B cell (primary cell): Measurements from ENCODE around the gene HLA-C. TPM values are rescaled to one million over a fixed set of nuclear protein-coding genes. Genes with fewer than 3 reads are reported as not detected.
"Not testable (repeated sequence)": the region's sequence is repeated elsewhere in the genome, so short reads cannot be mapped to it uniquely, and the experiment has no call there.

Source experiments
- ATAC-seq: fragments of 200-7000 bp; cut with Tn5 transposase; one replicate; pipeline ENCODE4 v1.10.0; 2021; ENCODE audit warnings: low read depth, mild to moderate bottlenecking, moderate number of reproducible peaks, moderate library complexity
- CTCF ChIA-PET: fragments of 350-600 bp; sonication (Branson Sonifier 250); formaldehyde crosslinking; loops from one replicate; lab custom pipeline; 2021; ENCODE audit warnings: antibody characterized with exemption, inconsistent platforms; lab: Charles Lee
- POLR2A ChIA-PET: fragments of 350-600 bp; sonication (Branson Sonifier 250); formaldehyde crosslinking; loops from one replicate; lab custom pipeline; 2021; ENCODE audit warnings: antibody characterized with exemption; lab: Charles Lee
- DNase-seq: peaks from one replicate; pipeline ENCODE4 v3.0.0; 2013
- H2AFZ ChIP-seq: 2 replicates; pipeline ENCODE4 v1.6.1; 2012; ENCODE audit warnings: mild to moderate bottlenecking, low read depth, low read length; ENCODE audit not compliant: insufficient read depth, poor library complexity, severe bottlenecking
- H3K27ac ChIP-seq, 2 donors: 1 replicate in 1 of 2; 2 replicates in 1 of 2; pipeline ENCODE4 v1.5.1; 2012 to 2013; ENCODE audit warnings: low read length in 2 of 2, mild to moderate bottlenecking in 2 of 2, moderate library complexity in 1 of 2
- H3K27me3 ChIP-seq, 4 experiments: fragments of 200-600 bp in 1 of 4; sonication (generic) in 1 of 4; replicated peaks in 1 of 4; 1 replicate in 2 of 4; 2 replicates in 2 of 4; pipeline versions ENCODE4 v1.6.1 to v1.7.0; 2013 to 2016; ENCODE audit warnings: low read length in 3 of 4, mild to moderate bottlenecking in 2 of 4, mixed read lengths in 1 of 4, moderate library complexity in 1 of 4; ENCODE audit not compliant: insufficient read depth in 4 of 4, control insufficient read depth in 3 of 4; ENCODE audit errors: control extremely low read depth in 1 of 4
- H3K36me3 ChIP-seq, 2 experiments: replicated peaks in 1 of 2; 1 replicate in 1 of 2; 2 replicates in 1 of 2; pipeline versions ENCODE4 v1.6.1 to v1.7.1; 2013; ENCODE audit warnings: low read length in 1 of 2; ENCODE audit not compliant: insufficient read depth in 2 of 2, control insufficient read depth in 1 of 2; ENCODE audit errors: control extremely low read depth in 1 of 2, extremely low read depth in 1 of 2
- H3K4me1 ChIP-seq, 2 donors: fragments of 200-600 bp in 1 of 2; sonication (generic) in 1 of 2; 1 replicate in 1 of 2; 2 replicates in 1 of 2; pipeline versions ENCODE4 v1.5.1 to v1.6.1; 2013 to 2017; ENCODE audit warnings: low read length in 2 of 2; ENCODE audit not compliant: control insufficient read depth in 2 of 2, insufficient read depth in 2 of 2
- H3K4me2 ChIP-seq: replicated peaks from 2 replicates; pipeline ENCODE3; 2012; ENCODE audit warnings: mild to moderate bottlenecking, low read depth, low read length; ENCODE audit not compliant: poor library complexity, severe bottlenecking
- H3K4me3 ChIP-seq, 5 experiments: fragments of 200-600 bp in 1 of 5; sonication (generic) in 1 of 5; 1 replicate in 3 of 5; 2 replicates in 2 of 5; pipeline versions ENCODE4 v1.5.1 to v1.7.0; 2011 to 2016; ENCODE audit warnings: low read length in 4 of 5, mild to moderate bottlenecking in 4 of 5, low read depth in 2 of 5, control low read depth in 1 of 5, moderate library complexity in 1 of 5; ENCODE audit not compliant: insufficient read depth in 1 of 5; ENCODE audit errors: control extremely low read depth in 1 of 5, extremely low read depth in 1 of 5
- H3K79me2 ChIP-seq: fragments of 200-600 bp; sonication (generic); one replicate; pipeline ENCODE4 v1.6.0; 2016; ENCODE audit warnings: low read length; ENCODE audit not compliant: control insufficient read depth, insufficient read depth
- H3K9ac ChIP-seq: fragments of 200-600 bp; sonication (generic); 2 replicates; pipeline ENCODE4 v1.6.1; 2017; ENCODE audit warnings: mild to moderate bottlenecking, low read length, moderate library complexity
- H3K9me3 ChIP-seq, 3 donors: one replicate each; pipeline versions ENCODE4 v1.6.1 to v1.7.1; 2013; ENCODE audit warnings: low read length in 2 of 3; ENCODE audit not compliant: control insufficient read depth in 2 of 3, insufficient read depth in 1 of 3; ENCODE audit errors: control extremely low read depth in 1 of 3
- H4K20me1 ChIP-seq: 2 replicates; pipeline ENCODE4 v1.6.0; 2012; ENCODE audit warnings: mild to moderate bottlenecking, low read length; ENCODE audit not compliant: insufficient read depth, control insufficient read depth, poor library complexity, severe bottlenecking
- H3K27ac Mint-ChIP-seq: one replicate; pipeline ENCODE4 v1.8.0; 2021; ENCODE audit warnings: mixed read lengths
- H3K27me3 Mint-ChIP-seq: one replicate; pipeline ENCODE4 v1.8.0; 2021; ENCODE audit warnings: mixed read lengths
- H3K4me1 Mint-ChIP-seq: one replicate; pipeline ENCODE4 v1.8.0; 2021; ENCODE audit warnings: mixed read lengths
- H3K4me3 Mint-ChIP-seq: one replicate; pipeline ENCODE4 v1.8.0; 2021; ENCODE audit warnings: mixed read lengths
- H3K9me3 Mint-ChIP-seq: one replicate; pipeline ENCODE4 v1.8.0; 2022; ENCODE audit warnings: mixed read lengths; ENCODE audit not compliant: insufficient read depth
- WGBS: methylation state at CpG from one replicate; pipeline ENCODE4 v1.1.5; 2013; ENCODE audit warnings: missing lambda C conversion rate; ENCODE audit not compliant: insufficient coverage; 5-methylcytosine and 5-hydroxymethylcytosine counted together
- intact Hi-C: fragments of 100-400 bp; cut with micrococcal nuclease; formaldehyde crosslinking; loops from one replicate; pipeline ENCODE4 v1.10.0; 2022
- polyA plus RNA-seq: library from polyadenylated mRNA; depleted of rRNA; stranded (reverse); fragments of >200 nt; gene quantifications from 2 replicates; pipeline ENCODE4 v1.2.3, GENCODE V29; 2012
- total RNA-seq, 2 donors: library from RNA; stranded (reverse); fragments of 120-200 nt in 1 of 2; gene quantifications; 1 replicate in 1 of 2; 2 replicates in 1 of 2; pipeline versions ENCODE4 v1.2.3 to v1.2.4, GENCODE V29; 2013 to 2022

Gene HLA-C
- total and polyA plus RNA-seq, 2 donors (not counting 1 experiment from before 2014, with no cell fraction given), result 998 to 1,983 TPM

GRCh38 chr6:31263346-31263933, 8.5 kb downstream of the HLA-C start:
- ATAC-seq, H4K20me1 ChIP-seq, H3K9ac ChIP-seq, H3K4me1 ChIP-seq, DNase-seq, intact Hi-C loops, H3K4me3 Mint-ChIP-seq, H3K4me3 ChIP-seq, H3K36me3 ChIP-seq, H3K79me2 ChIP-seq, H2AFZ ChIP-seq, H3K4me2 ChIP-seq, CTCF ChIA-PET, H3K27me3 Mint-ChIP-seq, H3K27ac ChIP-seq, H3K27me3 ChIP-seq: not testable (repeated sequence)
- Mint-ChIP-seq H3K9me3 (peaks cover 15% of the 10 kb centered on the region), H3K4me1 (peaks cover 27% of the 10 kb centered on the region), H3K27ac (peak overlapping the region; percentile 22)
- POLR2A ChIA-PET, result interaction anchor here (0.6 kb wide), 1 partner anchor 57 kb away, joined by 4 read pairs; no protein-coding TSS in a partner anchor
- H3K9me3 ChIP-seq, result peaks cover 0 to 17% (median 3%) of the 10 kb centered on the region in 3 donors
- 17% methylated on average over 1 of the region's 5 CpGs for WGBS

DNA sequence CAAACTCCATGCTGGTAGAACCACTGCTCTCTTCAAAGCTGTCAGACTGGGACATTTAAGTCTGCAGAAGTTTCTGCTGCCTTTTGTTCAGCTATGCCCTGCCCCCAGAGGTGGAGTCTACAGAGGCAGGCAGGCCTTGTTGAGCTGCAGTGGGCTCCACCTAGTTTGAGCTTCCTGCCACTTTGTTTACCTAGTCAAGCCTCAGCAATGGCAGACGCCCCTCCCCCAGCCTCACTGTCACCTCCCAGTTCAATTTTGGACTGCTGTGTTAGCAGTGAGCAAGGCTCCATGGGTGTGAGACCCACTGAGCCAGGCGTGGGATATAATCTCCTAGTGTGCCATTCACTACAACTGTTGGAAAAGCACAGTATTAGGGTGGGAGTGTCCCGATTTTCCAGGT, 11.9 kb downstream of the HLA-C start:
- H4K20me1 ChIP-seq, H3K4me3 Mint-ChIP-seq, H3K4me2 ChIP-seq, H3K27me3 ChIP-seq, ATAC-seq, intact Hi-C loops, H3K9ac ChIP-seq, H3K4me3 ChIP-seq, DNase-seq, H3K27me3 Mint-ChIP-seq, H3K27ac Mint-ChIP-seq, H3K36me3 ChIP-seq, H2AFZ ChIP-seq, H3K4me1 ChIP-seq, H3K27ac ChIP-seq, H3K79me2 ChIP-seq, H3K4me1 Mint-ChIP-seq: not testable (repeated sequence)
- WGBS, result 66% methylated on average over 3 of the region's 3 CpGs
- ChIA-PET POLR2A (interaction anchor here (1.2 kb wide), 1 partner anchor 10 kb away, joined by 4 read pairs; no protein-coding TSS in a partner anchor), CTCF (interaction anchor here (1.1 kb wide), 1 partner anchor 181 kb away, joined by 3 read pairs; no protein-coding TSS in a partner anchor)
- peaks cover 0 to 17% (median 3%) of the 10 kb centered on the region in 3 donors for H3K9me3 ChIP-seq
- H3K9me3 Mint-ChIP-seq, result peaks cover 15% of the 10 kb centered on the region
